ENCODE data around the gene TRIM72.
"Not testable (repeated sequence)": the region's sequence is repeated elsewhere in the genome, so short reads cannot be mapped to it uniquely, and the experiment has no call there.

TRIM72 gene

GRCh38 chr16:31190818-31191444 is 23.0 kb upstream of the TRIM72 start:
- no peak overlapping the region for H3K4me3 ChIP-seq (ENCODE audit: low read length)
- no CpG with 5 or more reads among the region's 17 CpGs for WGBS (ENCODE audit: insufficient coverage, insufficient read length)
- no peaks in the 10 kb centered on the region for H3K9me3 ChIP-seq (ENCODE audit: control insufficient read depth, insufficient read depth, low read length)
- DNase-seq (ENCODE audit: low read depth, low spot score), result no peak
- peaks cover 73% of the 10 kb centered on the region for H3K36me3 ChIP-seq (ENCODE audit: control insufficient read depth, insufficient read depth, low read length)
- H3K4me1 ChIP-seq (ENCODE audit: control insufficient read depth, insufficient read depth, low read length), result no peaks in the 10 kb centered on the region
- no peak overlapping the region for H3K27ac ChIP-seq (ENCODE audit: low read length)
- no peaks in the 10 kb centered on the region for H3K27me3 ChIP-seq (ENCODE audit: control insufficient read depth, insufficient read depth, low read length)

- Histone ChIP-seq H3K9me3 (ENCODE audit: control insufficient read depth, insufficient read depth, low read length) (no peaks in the 10 kb centered on the region), H3K27me3 (ENCODE audit: control insufficient read depth, insufficient read depth, low read length) (no peaks in the 10 kb centered on the region), H3K4me3 (ENCODE audit: low read length) (no peak overlapping the region), H3K36me3 (ENCODE audit: control insufficient read depth, insufficient read depth, low read length) (peaks cover 68% of the 10 kb centered on the region), H3K27ac (ENCODE audit: low read length) (no peak overlapping the region), H3K4me1 (ENCODE audit: control insufficient read depth, insufficient read depth, low read length) (no peaks in the 10 kb centered on the region)
- WGBS (ENCODE audit: insufficient coverage, insufficient read length), result no CpG with 5 or more reads among the region's 5 CpGs
- DNase-seq (ENCODE audit: low read depth, low spot score), result no peak
Measured at GRCh38 chr16:31191697-31192428, 22.1 kb upstream of the TRIM72 start.

GRCh38 chr16:31192856-31193642 is 20.9 kb upstream of the TRIM72 start:
- Histone ChIP-seq H3K27me3 (ENCODE audit: control insufficient read depth, insufficient read depth, low read length) (no peaks in the 10 kb centered on the region), H3K36me3 (ENCODE audit: control insufficient read depth, insufficient read depth, low read length) (peaks cover 61% of the 10 kb centered on the region), H3K9me3 (ENCODE audit: control insufficient read depth, insufficient read depth, low read length) (no peaks in the 10 kb centered on the region), H3K27ac (ENCODE audit: low read length) (no peak overlapping the region), H3K4me1 (ENCODE audit: control insufficient read depth, insufficient read depth, low read length) (no peaks in the 10 kb centered on the region), H3K4me3 (ENCODE audit: low read length) (no peak overlapping the region)
- WGBS (ENCODE audit: insufficient coverage, insufficient read length), result no CpG with 5 or more reads among the region's 16 CpGs
- DNase-seq (ENCODE audit: low read depth, low spot score), result no peak

- Histone ChIP-seq H3K9me3 (ENCODE audit: control insufficient read depth, insufficient read depth, low read length) (no peaks in the 10 kb centered on the region), H3K4me3 (ENCODE audit: low read length) (no peak overlapping the region), H3K27me3 (ENCODE audit: control insufficient read depth, insufficient read depth, low read length) (no peaks in the 10 kb centered on the region), H3K36me3 (ENCODE audit: control insufficient read depth, insufficient read depth, low read length) (peaks cover 53% of the 10 kb centered on the region), H3K4me1 (ENCODE audit: control insufficient read depth, insufficient read depth, low read length) (no peaks in the 10 kb centered on the region), H3K27ac (ENCODE audit: low read length) (no peak overlapping the region)
- WGBS (ENCODE audit: insufficient coverage, insufficient read length), result no CpG with 5 or more reads among the region's 2 CpGs
- no peak for DNase-seq (ENCODE audit: low read depth, low spot score)
Measured at GRCh38 chr16:31193874-31194273, 20.0 kb upstream of the TRIM72 start.

- WGBS (ENCODE audit: insufficient coverage, insufficient read length), result no CpG with 5 or more reads among the region's 7 CpGs
- Histone ChIP-seq H3K4me1 (ENCODE audit: control insufficient read depth, insufficient read depth, low read length) (no peaks in the 10 kb centered on the region), H3K9me3 (ENCODE audit: control insufficient read depth, insufficient read depth, low read length) (no peaks in the 10 kb centered on the region), H3K4me3 (ENCODE audit: low read length) (no peak overlapping the region), H3K27me3 (ENCODE audit: control insufficient read depth, insufficient read depth, low read length) (no peaks in the 10 kb centered on the region), H3K27ac (ENCODE audit: low read length) (no peak overlapping the region), H3K36me3 (ENCODE audit: control insufficient read depth, insufficient read depth, low read length) (peaks cover 45% of the 10 kb centered on the region)
- DNase-seq (ENCODE audit: low read depth, low spot score), result no peak
Measured at GRCh38 chr16:31194898-31195297, 19.0 kb upstream of the TRIM72 start.

- H3K4me1 ChIP-seq (ENCODE audit: control insufficient read depth, insufficient read depth, low read length); H3K27me3 ChIP-seq (ENCODE audit: control insufficient read depth, insufficient read depth, low read length); DNase-seq (ENCODE audit: low read depth, low spot score); H3K9me3 ChIP-seq (ENCODE audit: control insufficient read depth, insufficient read depth, low read length); H3K27ac ChIP-seq (ENCODE audit: low read length); H3K4me3 ChIP-seq (ENCODE audit: low read length): not testable (repeated sequence)
- WGBS (ENCODE audit: insufficient coverage, insufficient read length), result no CpG with 5 or more reads among the region's 11 CpGs
- H3K36me3 ChIP-seq (ENCODE audit: control insufficient read depth, insufficient read depth, low read length), result peaks cover 35% of the 10 kb centered on the region
Measured at GRCh38 chr16:31195861-31196260, 18.1 kb upstream of the TRIM72 start.

- H3K4me3 ChIP-seq (ENCODE audit: low read length), result no peak overlapping the region
- WGBS (ENCODE audit: insufficient coverage, insufficient read length), result no CpG with 5 or more reads among the region's 17 CpGs
- no peaks in the 10 kb centered on the region for H3K9me3 ChIP-seq (ENCODE audit: control insufficient read depth, insufficient read depth, low read length)
- peaks cover 2% of the 10 kb centered on the region; the same call in 1 of the 2 replicates for H3K4me1 ChIP-seq (ENCODE audit: control insufficient read depth, insufficient read depth, low read length)
- H3K27me3 ChIP-seq (ENCODE audit: control insufficient read depth, insufficient read depth, low read length), result no peaks in the 10 kb centered on the region
- peaks cover 31% of the 10 kb centered on the region for H3K36me3 ChIP-seq (ENCODE audit: control insufficient read depth, insufficient read depth, low read length)
- DNase-seq (ENCODE audit: low read depth, low spot score), result no peak
- no peak overlapping the region for H3K27ac ChIP-seq (ENCODE audit: low read length)
Measured at GRCh38 chr16:31196324-31197088, 17.4 kb upstream of the TRIM72 start.

GRCh38 chr16:31198207-31198882 is 15.6 kb upstream of the TRIM72 start:
- Histone ChIP-seq H3K9me3 (ENCODE audit: control insufficient read depth, insufficient read depth, low read length) (no peaks in the 10 kb centered on the region), H3K4me3 (ENCODE audit: low read length) (no peak overlapping the region), H3K27ac (ENCODE audit: low read length) (no peak overlapping the region), H3K4me1 (ENCODE audit: control insufficient read depth, insufficient read depth, low read length) (peaks cover 4% of the 10 kb centered on the region; the same call in 1 of the 2 replicates), H3K27me3 (ENCODE audit: control insufficient read depth, insufficient read depth, low read length) (no peaks in the 10 kb centered on the region), H3K36me3 (ENCODE audit: control insufficient read depth, insufficient read depth, low read length) (peaks cover 15% of the 10 kb centered on the region)
- no peak for DNase-seq (ENCODE audit: low read depth, low spot score)
- WGBS (ENCODE audit: insufficient coverage, insufficient read length), result no CpG with 5 or more reads among the region's 7 CpGs

GRCh38 chr16:31199430-31200041 is 14.4 kb upstream of the TRIM72 start:
- DNase-seq (ENCODE audit: low read depth, low spot score), result no peak

More at GRCh38 chr16:31199430-31200041, 14.4 kb upstream of the TRIM72 start:
- peaks cover 4% of the 10 kb centered on the region; the same call in 1 of the 2 replicates for H3K4me1 ChIP-seq (ENCODE audit: control insufficient read depth, insufficient read depth, low read length)
- no CpG with 5 or more reads among the region's 5 CpGs for whole genome bisulfite sequencing (ENCODE audit: insufficient coverage, insufficient read length)
- no peaks in the 10 kb centered on the region for H3K27me3 ChIP-seq (ENCODE audit: control insufficient read depth, insufficient read depth, low read length)
- no peak overlapping the region for H3K27ac ChIP-seq (ENCODE audit: low read length)
- H3K36me3 ChIP-seq (ENCODE audit: control insufficient read depth, insufficient read depth, low read length), result peaks cover 8% of the 10 kb centered on the region; the same call in 1 of the 2 replicates
- H3K4me3 ChIP-seq (ENCODE audit: low read length), result no peak overlapping the region
- no peaks in the 10 kb centered on the region for H3K9me3 ChIP-seq (ENCODE audit: control insufficient read depth, insufficient read depth, low read length)

Data from iPS DF 6.9 (cell line).